HG03432 (cell line): Measurements from ENCODE around the gene DLGAP3.
"Not testable (repeated sequence)": the region's sequence is repeated elsewhere in the genome, so short reads cannot be mapped to it uniquely, and the experiment has no call there.

Experiments
- ATAC-seq: cut with Tn5 transposase; IDR thresholded peaks from one replicate; pipeline ENCODE4 v1.9.1; 2021; ENCODE audit warnings: mild to moderate bottlenecking, moderate library complexity; ENCODE audit not compliant: unreplicated experiment

Gene DLGAP3

GRCh38 chr1:34929497-34929852 lies at the start of gene DLGAP3:
Gene DLGAP3, minus strand, starts transcription at chr1:34929650. Its CDS starts 24,267 bp downstream, at chr1:34905383.
- no peak for ATAC-seq

- no peak for ATAC-seq
Observed at GRCh38 chr1:34978921-34979320, 49.5 kb upstream of the DLGAP3 start.

- ATAC-seq = no peak
Observed at GRCh38 chr1:34977858-34978257, 48.4 kb upstream of the DLGAP3 start.

- ATAC-seq = no peak
Observed at GRCh38 chr1:34977210-34977471, 47.7 kb upstream of the DLGAP3 start.

- no peak for ATAC-seq
Observed at GRCh38 chr1:34976384-34977209, 47.1 kb upstream of the DLGAP3 start.

GRCh38 chr1:34975771-34976170 lies 46.3 kb upstream of the DLGAP3 start:
- no peak for ATAC-seq

DNA sequence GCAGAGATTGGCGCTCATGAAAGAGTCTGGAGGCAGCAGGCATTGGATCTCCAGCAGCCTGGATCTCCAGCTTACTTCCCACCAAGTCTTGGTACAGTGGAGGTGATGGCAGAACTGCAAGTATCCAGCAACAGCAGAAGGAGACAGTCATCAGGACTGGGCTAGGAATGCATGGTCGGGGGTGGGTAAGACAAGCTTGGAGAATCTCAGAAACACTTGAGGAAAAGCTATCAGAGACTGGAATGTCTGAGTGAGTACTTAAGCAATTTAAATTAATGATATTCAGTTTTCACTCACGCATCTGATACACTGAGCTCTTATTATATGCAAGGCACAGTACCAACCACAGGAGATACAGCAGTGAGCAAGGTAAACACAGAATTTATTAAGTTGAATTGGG lies 45.9 kb upstream of the DLGAP3 start:
- ATAC-seq = no peak

- ATAC-seq = no peak
Observed at GRCh38 chr1:34974626-34975025, 45.2 kb upstream of the DLGAP3 start.

- ATAC-seq = no peak
Observed at GRCh38 chr1:34973326-34973725, 43.9 kb upstream of the DLGAP3 start.

- no peak for ATAC-seq
Observed at GRCh38 chr1:34970829-34971228, 41.4 kb upstream of the DLGAP3 start.

- ATAC-seq = no peak
Observed at GRCh38 chr1:34970220-34970735, 40.8 kb upstream of the DLGAP3 start.

GRCh38 chr1:34968297-34968696 lies 38.8 kb upstream of the DLGAP3 start:
- ATAC-seq = not testable (repeated sequence)

DNA sequence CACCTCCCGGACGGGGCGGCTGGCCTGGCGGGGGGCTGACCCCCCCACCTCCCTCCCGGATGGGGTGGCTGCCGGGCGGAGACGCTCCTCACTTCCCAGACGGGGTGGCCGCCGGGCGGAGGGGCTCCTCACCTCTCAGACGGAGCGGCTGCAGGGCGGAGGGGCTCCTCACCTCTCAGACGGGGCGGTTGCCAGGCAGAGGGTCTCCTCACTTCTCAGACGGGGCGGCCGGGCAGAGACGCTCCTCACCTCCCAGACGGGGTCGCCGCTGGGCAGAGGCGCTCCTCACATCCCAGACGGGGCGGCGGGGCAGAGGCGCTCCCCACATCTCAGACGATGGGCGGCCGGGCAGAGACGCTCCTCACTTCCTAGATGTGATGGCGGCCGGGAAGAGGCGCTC lies 38.2 kb upstream of the DLGAP3 start:
- not testable (repeated sequence) for ATAC-seq

DNA sequence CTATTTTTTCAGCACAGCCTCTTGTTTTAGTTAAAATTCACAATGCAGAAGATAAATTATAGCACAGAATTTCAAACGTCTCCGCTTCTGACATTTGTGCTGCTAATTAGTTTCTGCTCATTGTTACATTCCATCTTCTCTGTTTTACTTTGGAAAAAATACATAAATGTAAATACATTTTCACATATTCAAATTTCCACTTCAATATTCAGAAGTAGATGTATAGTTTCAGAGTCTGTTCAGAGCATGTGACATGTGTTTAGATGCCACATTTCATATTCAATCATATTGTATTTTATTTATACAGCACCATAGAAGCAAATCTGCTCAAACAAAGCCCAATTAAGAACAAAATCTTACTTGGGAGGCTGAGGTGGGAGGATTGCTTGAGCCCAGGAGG lies 36.1 kb upstream of the DLGAP3 start:
- no peak for ATAC-seq

DNA sequence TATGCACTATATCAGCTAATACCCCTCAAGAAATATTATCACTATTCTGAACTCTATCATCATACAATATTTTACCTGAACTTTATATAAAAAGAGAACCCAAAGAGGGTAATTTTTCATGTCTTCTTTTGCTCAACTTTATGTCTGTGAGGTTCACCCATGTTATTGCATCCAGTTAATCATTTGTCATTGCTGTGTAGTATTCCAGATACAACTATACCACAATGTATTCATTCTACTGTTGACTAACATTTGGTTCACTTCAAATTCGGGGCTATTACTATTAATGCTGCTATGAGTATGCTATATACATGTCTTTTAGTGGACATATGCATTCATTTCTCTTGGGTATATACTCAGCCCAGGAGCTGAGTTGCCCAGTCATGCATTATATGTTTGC lies 21.0 kb upstream of the DLGAP3 start:
- no peak for ATAC-seq

GRCh38 chr1:34948739-34949138 lies 19.3 kb upstream of the DLGAP3 start:
- not testable (repeated sequence) for ATAC-seq

GRCh38 chr1:34947641-34948314 lies 18.3 kb upstream of the DLGAP3 start:
- not testable (repeated sequence) for ATAC-seq

GRCh38 chr1:34946211-34946610 lies 16.8 kb upstream of the DLGAP3 start:
- ATAC-seq = no peak

GRCh38 chr1:34941798-34942197 lies 12.3 kb upstream of the DLGAP3 start:
- not testable (repeated sequence) for ATAC-seq

GRCh38 chr1:34930702-34931071 lies 1.2 kb upstream of the DLGAP3 start:
- no peak for ATAC-seq

DNA sequence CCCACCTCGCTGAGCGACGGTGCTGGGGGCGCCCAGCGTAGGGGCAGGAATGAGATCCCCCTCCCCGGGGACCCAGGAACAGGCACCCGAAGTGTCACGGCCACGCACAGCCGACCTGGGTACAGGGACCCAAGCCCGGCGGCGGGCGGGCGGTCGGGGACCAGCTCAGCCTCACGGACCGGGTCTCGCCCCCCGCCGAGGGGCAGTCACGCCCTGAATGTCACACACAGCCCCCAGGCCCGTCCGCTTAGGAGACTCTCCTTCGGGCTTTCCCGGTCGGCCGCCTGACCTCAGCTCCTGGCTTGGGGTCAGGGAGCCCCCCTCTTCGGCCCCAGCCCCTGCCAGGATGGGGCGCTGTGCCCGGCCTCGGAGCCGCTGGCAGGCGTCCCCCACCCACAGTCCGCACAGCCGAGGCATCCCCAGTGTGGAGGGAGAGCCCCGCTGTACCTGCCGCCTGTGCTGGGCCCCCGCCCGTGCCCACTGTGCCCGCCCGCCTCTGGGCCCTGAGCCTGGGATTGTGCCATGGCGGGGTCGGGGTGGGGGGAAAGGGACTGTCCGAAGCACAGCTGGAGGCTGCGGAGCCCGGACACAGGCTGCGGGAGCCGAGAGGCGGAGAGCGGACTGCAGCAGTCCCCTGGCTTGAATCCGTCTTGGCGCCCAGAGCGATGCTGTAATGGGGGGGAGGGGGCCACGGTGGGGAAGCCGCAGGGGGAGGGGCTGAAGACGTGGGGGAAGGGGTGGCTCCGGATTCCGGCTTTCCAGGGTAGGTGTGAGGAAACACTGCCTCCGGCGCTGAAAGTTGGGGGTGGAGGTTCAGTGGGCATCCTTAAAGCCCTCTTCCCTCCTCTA lies 627 bp upstream of the DLGAP3 start:
- no peak for ATAC-seq
